UCSD-AML1 (cell line): Measurements from ENCODE around the gene S100A7A.
"Not testable (repeated sequence)": the region's sequence is repeated elsewhere in the genome, so short reads cannot be mapped to it uniquely, and the experiment has no call there.

Source experiments
- DNase-seq: peaks from one replicate; lab custom pipeline; 2025; ENCODE audit not compliant: unreplicated experiment; lab: John Stamatoyannopoulos, UW

The S100A7A gene

GRCh38 chr1:153395136-153395685 is 21.1 kb upstream of the S100A7A start:
- DNase-seq, result no peak

- no peak for DNase-seq
Measured at GRCh38 chr1:153395776-153396175, 20.5 kb upstream of the S100A7A start.

DNA sequence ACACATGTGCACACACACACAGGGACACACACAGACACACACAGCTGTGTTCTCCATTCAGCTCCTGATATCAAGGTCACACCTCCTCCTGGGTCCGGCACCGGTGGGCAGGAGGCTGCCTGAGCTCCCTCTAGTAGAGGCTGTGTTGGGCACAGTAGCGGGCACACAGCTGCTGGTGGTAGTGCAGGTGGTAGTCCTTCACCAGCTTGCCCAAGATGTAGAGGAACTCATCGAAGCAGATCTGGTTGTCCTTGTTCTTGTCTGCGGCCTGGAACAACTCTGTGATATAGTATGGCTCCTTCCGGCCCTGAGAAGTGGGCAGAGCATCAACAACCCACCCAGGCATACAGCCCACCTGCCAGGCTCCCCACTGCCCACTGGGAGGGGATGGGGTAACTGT is 19.9 kb upstream of the S100A7A start:
- no peak for DNase-seq

GRCh38 chr1:153397051-153397923 is 19.0 kb upstream of the S100A7A start:
- DNase-seq, result no peak

DNA sequence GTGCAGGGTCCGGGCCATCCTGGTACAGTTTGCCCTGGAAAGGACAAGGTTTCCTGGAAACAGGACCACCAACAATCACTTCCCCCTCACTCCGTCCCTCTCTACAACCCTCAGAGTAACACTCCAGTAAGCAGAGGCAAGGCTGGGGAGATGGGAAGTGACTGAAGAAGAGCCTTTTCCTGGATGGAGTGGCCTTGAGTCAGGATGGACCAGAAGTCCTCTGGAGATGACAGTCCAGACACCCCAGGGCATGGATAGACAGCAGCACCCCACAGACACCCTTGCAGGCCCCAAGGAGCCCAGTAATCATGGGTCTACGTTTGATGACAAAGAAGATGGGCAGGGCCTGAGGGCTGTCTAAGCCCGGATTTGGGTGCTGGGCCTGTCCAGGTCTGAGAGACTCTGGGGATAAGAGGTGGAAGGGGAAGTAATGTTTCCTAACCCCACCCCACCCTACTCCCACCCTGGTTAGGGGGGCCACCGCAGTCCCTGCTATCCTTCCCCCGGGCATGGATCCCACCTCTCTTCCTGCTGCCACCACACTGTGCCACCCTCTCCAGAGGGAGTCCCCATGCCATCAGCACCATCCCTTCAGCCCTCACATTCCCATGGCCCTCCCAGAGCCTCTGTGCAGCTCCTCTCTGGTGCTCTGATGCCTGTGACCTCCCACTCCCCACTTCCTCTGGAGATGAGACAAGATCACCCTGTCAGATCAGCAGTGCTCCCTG is 18.2 kb upstream of the S100A7A start:
- DNase-seq, result no peak

DNA sequence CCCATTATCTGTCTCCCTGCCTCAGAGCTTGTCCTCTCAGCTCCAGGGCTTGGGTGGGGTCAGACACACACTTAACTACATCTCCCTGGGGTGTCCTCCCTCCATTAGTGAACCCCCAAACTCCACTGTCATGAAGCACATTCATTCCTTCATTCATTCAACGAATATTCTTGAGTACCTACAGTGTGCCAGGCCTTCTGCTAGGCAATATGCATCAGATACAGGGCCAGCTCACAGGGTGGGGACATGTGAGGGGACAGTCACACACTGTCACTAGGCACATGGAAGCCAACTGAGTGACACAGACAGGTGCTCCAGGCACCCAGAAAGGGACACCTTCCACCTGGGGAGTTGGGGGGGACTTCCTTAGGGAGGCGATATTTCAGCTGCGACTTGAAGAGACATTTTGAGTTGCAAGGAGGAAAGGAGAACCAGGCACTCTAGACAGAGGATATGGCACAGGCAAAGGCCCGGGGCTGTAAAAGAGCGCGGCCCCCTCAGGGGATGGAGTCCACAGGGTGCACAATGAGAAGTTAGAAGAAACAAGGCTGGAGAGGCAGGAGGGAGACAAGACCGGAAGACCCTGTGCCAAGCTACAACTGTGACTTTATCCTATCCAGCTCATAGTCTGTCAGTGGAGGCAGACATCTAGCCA is 16.8 kb upstream of the S100A7A start:
- DNase-seq, result no peak

DNA sequence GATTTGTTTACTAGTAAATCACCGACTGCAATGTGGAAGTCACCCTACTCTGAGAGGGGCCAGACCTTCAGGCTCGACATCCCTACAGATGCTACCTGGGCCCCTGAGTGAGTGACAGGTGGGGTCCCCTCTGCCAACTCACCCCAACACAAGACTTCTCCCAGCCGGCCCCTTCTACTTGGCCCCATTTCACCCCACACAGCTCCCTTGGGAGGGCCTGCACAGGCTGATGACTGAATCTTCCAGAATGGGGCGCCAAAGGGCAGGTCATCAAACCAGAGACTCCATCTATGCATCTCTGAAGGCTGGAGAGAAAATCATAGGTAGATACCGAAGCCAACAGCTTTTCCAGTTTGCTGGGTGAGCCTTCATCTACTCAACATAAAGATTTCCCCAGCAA is 16.1 kb upstream of the S100A7A start:
- DNase-seq, result no peak

GRCh38 chr1:153401461-153401860 is 14.9 kb upstream of the S100A7A start:
- DNase-seq, result no peak

- no peak for DNase-seq
Measured at GRCh38 chr1:153402226-153402625, 14.1 kb upstream of the S100A7A start.

GRCh38 chr1:153403421-153404085 is 12.8 kb upstream of the S100A7A start:
- no peak for DNase-seq

DNA sequence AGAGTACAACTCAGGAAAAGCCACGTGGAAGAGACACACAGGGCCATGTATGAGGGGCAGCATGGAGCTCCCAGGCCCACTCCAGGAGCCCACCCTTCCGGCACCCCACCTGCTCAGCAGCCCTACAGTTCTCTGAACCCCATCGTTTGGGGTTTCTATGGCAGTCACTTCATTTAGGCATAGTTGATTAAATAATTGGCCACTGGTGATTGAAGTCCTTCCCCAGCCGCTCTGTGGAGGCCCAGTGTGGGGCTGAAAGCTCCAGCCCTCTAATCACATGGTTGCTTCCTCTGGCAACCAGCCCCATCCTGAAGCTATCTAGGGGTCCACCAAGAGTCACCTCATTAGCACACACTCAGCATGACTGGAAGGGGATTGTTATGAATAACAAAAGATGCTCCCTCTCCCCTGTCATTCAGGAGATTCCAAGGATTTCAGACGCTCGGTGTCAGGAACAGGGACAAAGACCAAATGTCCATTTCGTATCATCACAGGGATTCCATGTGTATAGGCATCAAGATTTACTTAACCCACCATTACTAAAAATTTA is 12.2 kb upstream of the S100A7A start:
- DNase-seq, result no peak

DNA sequence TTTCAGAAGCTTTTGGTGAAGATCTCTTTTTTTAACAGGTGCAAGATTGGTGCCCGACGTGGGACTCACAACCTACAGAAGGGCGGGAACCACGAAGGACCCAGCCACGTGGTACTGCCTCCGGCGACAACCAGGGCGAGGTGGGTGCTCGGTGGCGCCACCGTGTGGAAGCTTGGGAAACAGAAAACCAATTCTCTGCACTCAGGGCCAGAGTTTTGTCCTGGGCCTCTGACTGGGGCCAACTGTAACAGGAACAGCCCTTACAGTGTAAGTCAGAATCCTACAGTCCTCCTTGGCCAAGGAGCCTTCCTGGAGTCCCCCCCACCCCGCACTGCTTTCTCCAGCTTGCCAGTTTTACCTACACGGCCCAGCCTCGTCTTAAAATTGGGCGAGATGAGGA is 11.6 kb upstream of the S100A7A start:
- peak; percentile 58 for DNase-seq

- DNase-seq, result not testable (repeated sequence)
Measured at GRCh38 chr1:153405825-153406599, 10.3 kb upstream of the S100A7A start.

DNA sequence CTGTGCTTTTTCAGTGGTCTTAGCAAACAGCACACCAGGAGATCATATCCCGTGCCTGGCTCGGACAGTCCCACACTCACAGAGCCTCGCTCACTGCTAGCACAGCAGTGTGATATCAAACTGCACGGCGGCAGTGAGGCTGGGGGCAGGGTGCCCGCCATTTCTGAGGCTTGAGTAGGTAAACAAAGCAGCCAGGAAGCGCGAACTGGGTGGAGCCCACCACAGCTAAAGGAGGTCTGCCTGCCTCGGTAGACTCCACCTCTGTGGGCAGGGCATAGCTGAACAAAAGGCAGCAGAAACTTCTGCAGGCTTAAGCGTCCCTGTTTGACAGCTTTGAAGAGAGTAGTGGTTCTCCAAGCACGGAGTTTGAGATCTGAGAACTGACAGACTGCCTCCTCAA is 9.0 kb upstream of the S100A7A start:
- DNase-seq, result not testable (repeated sequence)

GRCh38 chr1:153413961-153414360 is 2.4 kb upstream of the S100A7A start:
- DNase-seq, result not testable (repeated sequence)

DNA sequence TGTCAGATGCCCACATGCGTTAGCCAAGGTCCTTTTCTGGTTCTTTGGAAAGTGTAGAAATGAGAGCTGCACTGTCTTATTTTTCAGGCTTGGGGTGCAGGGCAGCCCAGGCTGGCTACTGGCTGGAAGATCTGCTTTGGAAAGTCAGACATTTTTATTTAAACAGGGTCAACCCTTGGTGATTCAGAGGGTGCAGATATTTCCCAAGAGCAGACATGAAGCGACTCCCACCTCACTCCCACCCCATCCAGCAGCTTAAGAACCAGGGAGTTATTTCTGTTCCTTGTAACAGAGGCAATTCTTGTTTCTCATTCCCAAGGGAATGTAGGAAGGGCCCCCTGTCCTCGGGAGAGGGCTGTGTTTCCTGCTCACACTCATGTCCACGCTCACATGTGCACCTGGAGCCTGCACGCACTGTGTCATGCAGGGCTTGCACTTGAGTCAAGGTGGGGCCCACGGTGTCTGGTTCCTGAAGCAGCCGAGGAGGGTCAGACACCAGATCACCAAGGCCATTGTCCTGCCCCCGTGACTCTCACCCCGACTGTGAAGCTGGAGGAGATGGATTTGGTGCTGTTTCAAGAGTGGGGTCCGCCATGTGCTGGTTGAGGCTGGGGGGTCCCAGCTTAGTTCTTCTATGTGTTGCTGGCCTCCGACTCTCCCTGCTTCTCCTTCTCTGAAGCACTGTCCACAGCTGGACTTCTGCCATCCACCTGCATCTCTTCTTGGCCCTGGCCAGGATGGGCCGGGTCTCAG is 992 bp downstream of the S100A7A start:
- no peak for DNase-seq

- DNase-seq, result not testable (repeated sequence)
Measured at GRCh38 chr1:153418758-153419435, 2.6 kb downstream of the S100A7A start.

DNA sequence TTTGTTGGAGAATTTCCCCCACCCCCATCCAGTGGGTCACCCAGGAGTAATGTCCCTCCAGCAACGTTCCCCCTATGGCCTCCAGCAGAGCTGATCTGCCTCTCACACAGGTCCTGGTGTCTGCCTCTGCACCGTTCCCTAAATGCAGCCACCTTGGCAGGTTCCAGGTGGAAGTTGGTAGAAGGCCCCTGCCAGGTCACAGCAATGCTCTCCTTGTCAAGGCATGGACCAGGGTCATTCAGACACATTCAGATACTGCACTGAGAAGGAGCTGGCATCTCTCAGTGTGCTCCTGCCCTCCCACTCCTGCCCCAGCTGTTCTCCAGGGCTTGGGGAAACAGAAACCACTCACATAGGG is 3.1 kb downstream of the S100A7A start:
- not testable (repeated sequence) for DNase-seq

GRCh38 chr1:153420306-153420705 is 4.0 kb downstream of the S100A7A start:
- DNase-seq, result no peak
